ENCODE measurements around the gene CARM1.

GRCh38 chr19:10848230-10848856 lies 23.0 kb upstream of the CARM1 start, which contains the start of gene C19orf38:
- TF ChIP-seq CTCF (IDR thresholded peaks at IDR 0.05), result no peak
- TF ChIP-seq FOSL2 (IDR thresholded peaks at IDR 0.05), result no peak
- TF ChIP-seq FOSL2 (CRISPR knock-in tag; IDR thresholded peaks at IDR 0.05), result no peak
- TF ChIP-seq POLR2AphosphoS2 (conservative IDR thresholded peaks at IDR 0.05; ENCODE audit: low read length), result no peak
- TF ChIP-seq, protein P1, sequence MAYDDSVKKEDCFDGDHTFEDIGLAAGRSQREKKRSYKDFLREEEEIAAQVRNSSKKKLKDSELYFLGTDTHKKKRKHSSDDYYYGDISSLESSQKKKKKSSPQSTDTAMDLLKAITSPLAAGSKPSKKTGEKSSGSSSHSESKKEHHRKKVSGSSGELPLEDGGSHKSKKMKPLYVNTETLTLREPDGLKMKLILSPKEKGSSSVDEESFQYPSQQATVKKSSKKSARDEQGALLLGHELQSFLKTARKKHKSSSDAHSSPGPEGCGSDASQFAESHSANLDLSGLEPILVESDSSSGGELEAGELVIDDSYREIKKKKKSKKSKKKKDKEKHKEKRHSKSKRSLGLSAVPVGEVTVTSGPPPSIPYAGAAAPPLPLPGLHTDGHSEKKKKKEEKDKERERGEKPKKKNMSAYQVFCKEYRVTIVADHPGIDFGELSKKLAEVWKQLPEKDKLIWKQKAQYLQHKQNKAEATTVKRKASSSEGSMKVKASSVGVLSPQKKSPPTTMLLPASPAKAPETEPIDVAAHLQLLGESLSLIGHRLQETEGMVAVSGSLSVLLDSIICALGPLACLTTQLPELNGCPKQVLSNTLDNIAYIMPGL (CRISPR knock-in tag; IDR thresholded peaks at IDR 0.05; ENCODE audit: borderline replicate concordance), result no peak
- no peak for TF ChIP-seq PBX3 (IDR thresholded peaks at IDR 0.05)
- TF ChIP-seq POLR2A (IDR thresholded peaks at IDR 0.05; ENCODE audit: low read length), result no peak

Measured in A549 (cell line).